CD14-positive monocyte (primary cell): ENCODE results near the gene EXOSC5. TPM values are rescaled to one million over a fixed set of nuclear protein-coding genes. Genes with fewer than 3 reads are reported as not detected.
"Not testable (repeated sequence)": the region's sequence is repeated elsewhere in the genome, so short reads cannot be mapped to it uniquely, and the experiment has no call there.

ENCODE experiments used
- DNase-seq, 3 donors: peaks; one replicate each; pipeline ENCODE4 v3.0.0-alpha.2; 2011 to 2022
- H2AFZ ChIP-seq: 2 replicates; pipeline ENCODE4 v1.6.0; 2012; ENCODE audit warnings: mild to moderate bottlenecking, low read depth, low read length, inconsistent platforms; ENCODE audit not compliant: insufficient read depth, poor library complexity, severe bottlenecking
- H3K27ac ChIP-seq, 2 donors: 1 replicate in 1 of 2; 2 replicates in 1 of 2; pipeline ENCODE4 v1.5.1; 2012 to 2013; ENCODE audit warnings: low read length in 2 of 2, control low read depth in 1 of 2, inconsistent platforms in 1 of 2, low read depth in 1 of 2, mild to moderate bottlenecking in 1 of 2
- H3K27me3 ChIP-seq, 2 donors: one replicate each; pipeline versions ENCODE4 v1.6.0 to v1.6.1; 2011 to 2013; ENCODE audit warnings: low read length in 2 of 2; ENCODE audit not compliant: control insufficient read depth in 2 of 2, insufficient read depth in 2 of 2
- H3K36me3 ChIP-seq, 2 donors: replicated peaks in 1 of 2; 1 replicate in 1 of 2; 2 replicates in 1 of 2; pipeline versions ENCODE4 v1.5.1 to v1.6.1; 2012 to 2013; ENCODE audit warnings: low read length in 2 of 2, control low read depth in 1 of 2, inconsistent platforms in 1 of 2, mild to moderate bottlenecking in 1 of 2; ENCODE audit not compliant: insufficient read depth in 2 of 2, control insufficient read depth in 1 of 2
- H3K4me1 ChIP-seq, 2 donors: 1 replicate in 1 of 2; 2 replicates in 1 of 2; pipeline versions ENCODE4 v1.5.1 to v1.6.1; 2012 to 2013; ENCODE audit warnings: low read length in 2 of 2, control low read depth in 1 of 2, inconsistent platforms in 1 of 2, mild to moderate bottlenecking in 1 of 2, moderate library complexity in 1 of 2; ENCODE audit not compliant: insufficient read depth in 2 of 2, control insufficient read depth in 1 of 2
- H3K4me2 ChIP-seq: replicated peaks from 2 replicates; pipeline ENCODE3; 2012; ENCODE audit warnings: low read length, moderate library complexity, mild to moderate bottlenecking; ENCODE audit not compliant: poor library complexity, severe bottlenecking; ENCODE audit errors: extremely low read depth
- H3K4me3 ChIP-seq, 3 experiments: fragments of 200-600 bp in 1 of 3; sonication (generic) in 1 of 3; replicated peaks in 1 of 3; 1 replicate in 2 of 3; 2 replicates in 1 of 3; pipeline ENCODE4 v1.5.1; 2011 to 2013; ENCODE audit warnings: low read length in 3 of 3, mild to moderate bottlenecking in 3 of 3, control low read depth in 2 of 3, low read depth in 2 of 3, inconsistent platforms in 1 of 3, moderate library complexity in 1 of 3
- H3K79me2 ChIP-seq: 2 replicates; pipeline ENCODE4 v1.6.0; 2012; ENCODE audit warnings: mild to moderate bottlenecking, control low read depth, inconsistent platforms, low read length, moderate library complexity; ENCODE audit not compliant: insufficient read depth
- H3K9ac ChIP-seq: 2 replicates; pipeline ENCODE4 v1.6.0; 2017; ENCODE audit warnings: low read length, mild to moderate bottlenecking; ENCODE audit not compliant: insufficient read depth, poor library complexity, severe bottlenecking
- H3K9me3 ChIP-seq, 2 donors: replicated peaks in 1 of 2; 1 replicate in 1 of 2; 2 replicates in 1 of 2; pipeline versions ENCODE4 v1.5.1 to v1.6.1; 2012 to 2013; ENCODE audit warnings: low read length in 2 of 2, control low read depth in 1 of 2; ENCODE audit not compliant: control insufficient read depth in 1 of 2, insufficient read depth in 1 of 2
- H4K20me1 ChIP-seq: 2 replicates; pipeline ENCODE4 v1.6.0; 2012; ENCODE audit warnings: mild to moderate bottlenecking, low read length, control low read depth, moderate library complexity; ENCODE audit not compliant: insufficient read depth
- H3K27ac Mint-ChIP-seq, 7 donors: one replicate each; pipeline ENCODE4 v1.8.0; 2020; ENCODE audit warnings: mild to moderate bottlenecking in 7 of 7, mixed read lengths in 7 of 7, moderate library complexity in 6 of 7, inconsistent platforms in 2 of 7
- H3K27me3 Mint-ChIP-seq, 3 donors: one replicate each; pipeline ENCODE4 v1.8.0; 2021 to 2022; ENCODE audit warnings: low read depth in 3 of 3, mild to moderate bottlenecking in 3 of 3, mixed read lengths in 3 of 3, moderate library complexity in 3 of 3, inconsistent platforms in 1 of 3
- H3K36me3 Mint-ChIP-seq, 2 donors: one replicate each; pipeline ENCODE4 v1.8.0; 2020; ENCODE audit warnings: mixed read lengths in 2 of 2, inconsistent platforms in 1 of 2, mild to moderate bottlenecking in 1 of 2
- H3K4me1 Mint-ChIP-seq: one replicate; pipeline ENCODE4 v1.8.0; 2020; ENCODE audit warnings: mild to moderate bottlenecking, mixed read lengths
- H3K4me3 Mint-ChIP-seq, 2 donors: one replicate each; pipeline ENCODE4 v1.8.0; 2020; ENCODE audit warnings: mild to moderate bottlenecking in 2 of 2, mixed read lengths in 2 of 2, moderate library complexity in 1 of 2
- H3K9me3 Mint-ChIP-seq, 7 donors: one replicate each; pipeline ENCODE4 v1.8.0; 2020 to 2022; ENCODE audit warnings: mixed read lengths in 7 of 7, mild to moderate bottlenecking in 6 of 7, moderate library complexity in 6 of 7, inconsistent platforms in 2 of 7
- CTCF ChIP-seq: fragments of 200-600 bp; IDR thresholded peaks from one replicate; pipeline ENCODE4 v1.8.0; 2022; ENCODE audit warnings: antibody characterized with exemption, mild to moderate bottlenecking
- WGBS: methylation state at CpG from one replicate; pipeline ENCODE4 v1.1.5; 2013; ENCODE audit warnings: missing lambda C conversion rate; ENCODE audit not compliant: insufficient coverage; 5-methylcytosine and 5-hydroxymethylcytosine counted together
- intact Hi-C, 2 donors: fragments of 100-400 bp; cut with micrococcal nuclease; formaldehyde crosslinking; loops; one replicate each; pipeline versions ENCODE4 v1.15.0 to v1.15.1; 2023
- polyA plus RNA-seq, 3 donors: library from polyadenylated mRNA; depleted of rRNA in 1 of 3; unstranded in 2 of 3; stranded (reverse) in 1 of 3; fragments of 300-500 nt in 2 of 3; fragments of >200 nt in 1 of 3; fragmentation: Illumina TruSeq in 2 of 3; gene quantifications; 1 replicate in 2 of 3; 2 replicates in 1 of 3; pipeline ENCODE4 v1.2.3, GENCODE V29; 2012 to 2021

Gene EXOSC5
- polyA plus RNA-seq, 3 donors: 24.0 to 58.7 (median 40.5) TPM

GRCh38 chr19:41410336-41411054, 13.3 kb upstream of the EXOSC5 start:
- Histone ChIP-seq H3K9ac (peak overlapping the region; percentile 53), H3K4me2 (peak overlapping the region; percentile 47), H3K9me3 (no peaks in the 10 kb centered on the region), H4K20me1 (no peaks in the 10 kb centered on the region), H3K4me1 (peaks cover 67 to 90% of the 10 kb centered on the region in 2 donors), H3K27ac (peak overlapping the region; percentile 93 to 94), H3K36me3 (peaks cover 39 to 46% of the 10 kb centered on the region in 2 donors), H3K79me2 (peaks cover 31% of the 10 kb centered on the region), H2AFZ (no peak overlapping the region), H3K27me3 (no peaks in the 10 kb centered on the region), H3K4me3 (peak overlapping the region in 1 of 3 experiments; percentile 41)
- WGBS: 85% methylated on average over 10 of the region's 23 CpGs
- H3K27ac Mint-ChIP-seq: peak overlapping the region; percentile 94 to 100 (median 99)
- intact Hi-C loops: no loop called here
- no peak for TF ChIP-seq CTCF
- peak in 1 of 3 donors; percentile 51 for DNase-seq
- H3K36me3 Mint-ChIP-seq: peaks cover 55 to 62% of the 10 kb centered on the region in 2 donors
- H3K4me1 Mint-ChIP-seq: peaks cover 77% of the 10 kb centered on the region
- peak overlapping the region in 1 of 2 donors; percentile 82 for H3K4me3 Mint-ChIP-seq
- peaks cover 0 to 2% (median 0%) of the 10 kb centered on the region in 3 donors for H3K27me3 Mint-ChIP-seq
- H3K9me3 Mint-ChIP-seq: peaks cover 0 to 3% (median 0%) of the 10 kb centered on the region in 7 donors

- Histone ChIP-seq H3K4me3 (peak overlapping the region in 1 of 3 experiments; percentile 27), H3K4me1 (peaks cover 69 to 85% of the 10 kb centered on the region in 2 donors), H3K27me3 (no peaks in the 10 kb centered on the region), H3K79me2 (peaks cover 41% of the 10 kb centered on the region), H3K4me2 (peak overlapping the region; percentile 52), H4K20me1 (no peaks in the 10 kb centered on the region), H3K9me3 (no peaks in the 10 kb centered on the region), H2AFZ (peak overlapping the region; percentile 50), H3K27ac (peak overlapping the region; percentile 93 to 94), H3K36me3 (peaks cover 28 to 34% of the 10 kb centered on the region in 2 donors), H3K9ac (peak overlapping the region; percentile 62)
- peak; percentile 65 to 83 (median 75) for DNase-seq
- intact Hi-C loops: no loop called here
- TF ChIP-seq CTCF: no peak
- H3K4me3 Mint-ChIP-seq: peak overlapping the region; percentile 54 to 61
- H3K9me3 Mint-ChIP-seq: peaks cover 0 to 3% (median 0%) of the 10 kb centered on the region in 7 donors
- peak overlapping the region; percentile 96 to 100 (median 99) for H3K27ac Mint-ChIP-seq
- H3K27me3 Mint-ChIP-seq: peaks cover 0 to 2% (median 0%) of the 10 kb centered on the region in 3 donors
- peaks cover 45 to 50% of the 10 kb centered on the region in 2 donors for H3K36me3 Mint-ChIP-seq
- H3K4me1 Mint-ChIP-seq: peaks cover 78% of the 10 kb centered on the region
- 53% methylated on average over 4 of the region's 4 CpGs for WGBS
Measured at GRCh38 chr19:41409288-41409687, 12.1 kb upstream of the EXOSC5 start.

GRCh38 chr19:41408846-41409245, 11.7 kb upstream of the EXOSC5 start:
- H3K4me3 ChIP-seq: peak overlapping the region in 1 of 3 experiments; percentile 27
- H3K4me2 ChIP-seq: peak overlapping the region; percentile 52
- H3K36me3 ChIP-seq: peaks cover 23 to 29% of the 10 kb centered on the region in 2 donors
- peaks cover 45% of the 10 kb centered on the region for H3K79me2 ChIP-seq
- Mint-ChIP-seq H3K36me3 (peaks cover 41 to 48% of the 10 kb centered on the region in 2 donors), H3K4me3 (peak overlapping the region in 1 of 2 donors; percentile 61), H3K4me1 (peaks cover 75% of the 10 kb centered on the region), H3K27ac (peak overlapping the region; percentile 96 to 100 (median 99))
- H4K20me1 ChIP-seq, H3K9me3 Mint-ChIP-seq, H2AFZ ChIP-seq, H3K27me3 Mint-ChIP-seq, intact Hi-C loops, H3K27me3 ChIP-seq, DNase-seq, H3K9me3 ChIP-seq: not testable (repeated sequence)
- peak overlapping the region; percentile 93 to 94 for H3K27ac ChIP-seq
- peak overlapping the region; percentile 62 for H3K9ac ChIP-seq
- H3K4me1 ChIP-seq: peaks cover 68 to 81% of the 10 kb centered on the region in 2 donors
- WGBS: 72% methylated on average over 3 of the region's 5 CpGs
